Omental fat pad (tissue), 4 donors: ENCODE data around the gene HSD17B4. TPM values are rescaled to one million over a fixed set of nuclear protein-coding genes. Genes with fewer than 3 reads are reported as not detected.
"Not testable (repeated sequence)": the region's sequence is repeated elsewhere in the genome, so short reads cannot be mapped to it uniquely, and the experiment has no call there.

Experiments
- ATAC-seq: fragments of 150-250 bp; one replicate; pipeline ENCODE4 v1.9.1; 2016; ENCODE audit warnings: mild to moderate bottlenecking, moderate library complexity; ENCODE audit not compliant: low FRiP score
- DNase-seq: peaks from one replicate; pipeline ENCODE4 v3.0.0-alpha.2; 2019; ENCODE audit warnings: low spot score
- total RNA-seq, 4 donors: library from RNA; depleted of rRNA; stranded (reverse); fragments of >200 nt; gene quantifications; one replicate each; pipeline ENCODE4 v1.1.0, GENCODE V29; 2016
- TF ChIP-seq, protein P1 (sequence below), 3 donors: fragments of 450-650 bp; IDR thresholded peaks; one replicate each; pipeline ENCODE4 v1.5.1; 2016 to 2017; ENCODE audit warnings: antibody characterized with exemption in 3 of 3, mild to moderate bottlenecking in 3 of 3, moderate library complexity in 2 of 3

HSD17B4 gene
- total RNA-seq, 4 donors from 2014 or later = 159 to 225 (median 220) TPM

DNA sequence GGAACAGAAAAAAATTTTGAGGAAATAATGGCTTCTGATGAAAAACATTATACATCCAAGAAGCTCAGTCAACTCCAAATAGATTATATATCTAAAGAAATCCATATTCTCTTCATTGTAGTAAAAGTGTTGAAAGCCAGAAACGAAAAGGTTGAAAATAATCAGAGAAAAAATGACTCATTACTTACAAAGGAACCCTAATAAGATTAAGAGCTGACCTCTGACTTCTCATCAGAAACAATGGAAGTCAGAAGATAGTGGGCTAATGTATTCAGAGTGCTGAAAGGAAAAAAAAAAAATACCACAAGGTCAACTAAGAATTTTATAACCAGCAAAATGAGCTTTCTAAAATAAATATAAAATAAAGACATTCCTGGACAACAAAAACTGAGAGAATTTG lies 60.0 kb downstream of the HSD17B4 start:
- DNase-seq = no peak
- TF ChIP-seq, protein P1, sequence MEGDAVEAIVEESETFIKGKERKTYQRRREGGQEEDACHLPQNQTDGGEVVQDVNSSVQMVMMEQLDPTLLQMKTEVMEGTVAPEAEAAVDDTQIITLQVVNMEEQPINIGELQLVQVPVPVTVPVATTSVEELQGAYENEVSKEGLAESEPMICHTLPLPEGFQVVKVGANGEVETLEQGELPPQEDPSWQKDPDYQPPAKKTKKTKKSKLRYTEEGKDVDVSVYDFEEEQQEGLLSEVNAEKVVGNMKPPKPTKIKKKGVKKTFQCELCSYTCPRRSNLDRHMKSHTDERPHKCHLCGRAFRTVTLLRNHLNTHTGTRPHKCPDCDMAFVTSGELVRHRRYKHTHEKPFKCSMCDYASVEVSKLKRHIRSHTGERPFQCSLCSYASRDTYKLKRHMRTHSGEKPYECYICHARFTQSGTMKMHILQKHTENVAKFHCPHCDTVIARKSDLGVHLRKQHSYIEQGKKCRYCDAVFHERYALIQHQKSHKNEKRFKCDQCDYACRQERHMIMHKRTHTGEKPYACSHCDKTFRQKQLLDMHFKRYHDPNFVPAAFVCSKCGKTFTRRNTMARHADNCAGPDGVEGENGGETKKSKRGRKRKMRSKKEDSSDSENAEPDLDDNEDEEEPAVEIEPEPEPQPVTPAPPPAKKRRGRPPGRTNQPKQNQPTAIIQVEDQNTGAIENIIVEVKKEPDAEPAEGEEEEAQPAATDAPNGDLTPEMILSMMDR (IDR thresholded peaks at IDR 0.05) = no peak
- ATAC-seq = no peak

DNA sequence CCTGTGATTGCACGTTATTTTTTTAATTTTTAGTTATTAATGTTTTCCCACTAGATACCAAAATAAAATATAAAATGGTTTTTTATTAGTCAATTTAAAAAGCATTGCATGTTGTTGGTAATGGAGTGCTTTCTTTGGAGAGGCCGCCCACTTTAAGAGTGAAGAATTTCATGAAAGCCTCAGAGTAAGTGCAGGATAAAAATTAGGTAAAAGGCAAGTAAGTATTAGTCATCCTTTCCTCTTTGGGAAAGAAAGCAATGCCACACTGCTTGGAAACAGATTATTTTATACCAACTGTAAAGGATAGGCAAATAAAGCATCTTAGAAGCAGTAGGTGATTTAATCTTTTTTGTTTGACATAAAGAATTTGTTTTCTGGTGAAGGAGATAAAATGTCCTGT lies 62.9 kb downstream of the HSD17B4 start:
- TF ChIP-seq, protein P1 (IDR thresholded peaks at IDR 0.05) = no peak
- DNase-seq (no peak), ATAC-seq (no peak)

DNA sequence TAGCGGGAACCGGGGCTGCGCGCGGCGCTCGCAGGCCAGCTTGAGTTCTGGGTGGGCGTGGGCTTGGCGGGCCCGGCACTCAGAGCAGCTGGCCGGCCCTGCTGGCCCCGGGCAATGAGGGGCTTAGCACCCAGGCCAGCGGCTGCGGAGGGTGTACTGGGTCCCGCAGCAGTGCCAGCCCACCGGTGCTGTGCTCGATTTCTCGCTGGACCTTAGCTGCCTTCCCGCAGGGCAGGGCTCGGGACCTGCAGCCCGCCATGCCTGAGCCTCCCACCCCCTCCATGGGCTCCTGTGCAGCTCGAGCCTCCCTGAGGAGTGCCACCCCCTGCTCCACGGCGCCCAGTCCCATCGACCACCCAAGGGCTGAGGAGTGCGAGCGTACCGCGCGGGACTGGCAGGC lies 64.8 kb downstream of the HSD17B4 start:
- not testable (repeated sequence) for DNase-seq

DNA sequence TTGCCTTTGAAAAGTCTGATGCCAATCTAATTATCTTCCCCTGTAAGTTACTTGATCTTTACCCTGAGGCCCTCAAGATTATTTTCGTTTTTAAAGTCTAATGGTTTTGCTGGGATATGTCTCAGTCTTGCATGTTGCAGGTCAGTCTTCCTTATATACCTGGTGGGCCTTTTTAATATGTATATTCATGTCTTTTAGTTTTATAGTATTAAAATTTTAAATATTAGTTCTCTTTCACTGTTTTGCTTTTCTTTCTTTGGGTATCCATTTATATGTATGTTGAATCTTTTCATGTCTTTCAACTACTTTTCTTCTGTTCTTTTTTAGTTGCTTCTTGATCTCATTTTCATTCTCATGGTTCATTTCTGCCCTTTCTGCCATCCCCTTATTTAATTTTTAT lies 68.9 kb downstream of the HSD17B4 start:
- TF ChIP-seq, protein P1 (IDR thresholded peaks at IDR 0.05) = no peak
- DNase-seq (no peak), ATAC-seq (no peak)

More for the DNA sequence above, 64.8 kb downstream of the HSD17B4 start:
- ATAC-seq = not testable (repeated sequence)

DNA sequence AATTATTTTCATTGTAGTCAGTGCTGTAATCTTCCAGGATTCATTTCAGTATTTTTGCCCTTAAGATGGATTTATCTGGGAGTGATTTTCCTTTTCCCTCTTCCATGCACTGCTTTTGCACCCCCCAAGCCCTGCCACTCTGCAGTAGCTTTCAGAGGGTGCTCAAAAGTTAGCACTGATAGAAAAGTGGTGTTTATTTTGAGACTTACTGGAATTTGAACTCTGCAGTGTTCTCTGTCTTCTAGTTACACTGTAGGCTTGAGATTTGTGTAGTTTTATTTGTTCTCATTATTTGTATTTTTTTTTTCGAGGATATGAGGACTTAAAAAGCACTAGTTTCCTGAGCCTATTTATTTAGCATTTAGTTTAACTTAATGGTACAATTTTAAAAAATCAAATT lies 70.5 kb downstream of the HSD17B4 start:
- DNase-seq = no peak
- ATAC-seq = no peak
- TF ChIP-seq, protein P1 (IDR thresholded peaks at IDR 0.05) = no peak

DNA sequence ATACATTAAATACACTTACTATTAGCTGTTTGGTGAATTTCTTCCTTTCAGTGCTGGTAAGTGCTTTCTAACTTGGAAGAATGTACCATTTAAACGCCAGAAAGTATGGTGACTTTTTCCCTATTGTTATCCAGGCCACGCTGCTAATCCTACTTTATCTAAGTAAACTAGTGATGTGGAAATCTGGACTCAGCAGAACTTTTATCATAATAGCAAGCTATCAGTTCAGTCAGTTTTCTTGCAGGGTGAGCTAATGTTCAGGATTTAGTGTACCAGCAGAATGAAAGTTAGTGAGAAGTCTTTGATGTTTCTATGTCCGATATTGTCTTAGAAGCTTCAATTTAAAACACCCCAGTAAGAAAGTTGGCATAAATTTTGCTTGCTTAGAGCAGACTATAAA lies 72.2 kb downstream of the HSD17B4 start:
- TF ChIP-seq, protein P1 (IDR thresholded peaks at IDR 0.05) = no peak
- no peak for DNase-seq
- no peak for ATAC-seq

DNA sequence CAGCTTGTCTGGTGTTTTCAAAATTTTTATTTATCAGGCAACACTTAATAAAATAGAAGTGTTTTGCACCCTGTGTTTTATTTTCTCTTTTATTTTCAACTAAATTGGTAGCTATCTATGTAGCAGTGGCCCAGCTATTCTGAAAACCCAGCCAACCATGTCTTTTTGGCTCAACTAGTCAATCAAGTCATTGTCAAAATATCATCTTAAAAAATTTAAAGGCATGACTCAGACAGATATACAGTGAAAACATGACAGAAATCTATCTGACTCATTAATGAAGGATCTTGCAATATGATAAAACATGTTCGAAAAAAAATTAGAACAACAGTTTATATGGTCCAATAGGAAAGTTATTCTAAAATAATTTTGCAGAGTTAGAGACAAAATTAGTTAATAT lies 75.1 kb downstream of the HSD17B4 start:
- no peak for DNase-seq
- TF ChIP-seq, protein P1 (IDR thresholded peaks at IDR 0.05) = no peak
- no peak for ATAC-seq

DNA sequence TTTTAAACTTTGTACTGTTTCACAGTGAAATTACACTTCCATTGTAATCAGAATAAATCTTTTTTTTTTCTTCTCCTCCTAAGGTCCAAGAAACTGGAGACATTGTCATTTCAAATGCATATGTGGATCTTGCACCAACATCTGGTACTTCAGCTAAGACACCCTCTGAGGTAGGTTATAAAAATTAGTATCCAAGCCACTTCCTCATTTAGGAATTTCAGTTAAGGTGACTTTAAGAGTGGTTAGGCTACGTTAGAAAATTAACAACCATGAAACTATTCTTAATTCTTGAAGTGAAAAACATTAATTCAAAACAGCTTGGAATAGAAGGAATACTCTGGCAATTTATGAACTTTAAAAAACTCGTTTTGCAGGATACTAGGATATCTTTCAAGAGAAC lies 77.5 kb downstream of the HSD17B4 start:
- ATAC-seq (no peak), DNase-seq (no peak)
- TF ChIP-seq, protein P1 (IDR thresholded peaks at IDR 0.05) = no peak
